Measurements from ENCODE around the gene BCAR1. TPM values are rescaled to one million over a fixed set of nuclear protein-coding genes. Genes with fewer than 3 reads are reported as not detected.
A peak's percentile ranks its signal among the peaks of the same experiment; 100 is the strongest.
"Not testable (repeated sequence)": the region's sequence is repeated elsewhere in the genome, so short reads cannot be mapped to it uniquely, and the experiment has no call there.

BCAR1 gene
- total RNA-seq, 5 donors from 2014 or later (not counting 1 experiment from before 2014, with no cell fraction given), result 0.49 to 1.6 (median 0.98) TPM

DNA sequence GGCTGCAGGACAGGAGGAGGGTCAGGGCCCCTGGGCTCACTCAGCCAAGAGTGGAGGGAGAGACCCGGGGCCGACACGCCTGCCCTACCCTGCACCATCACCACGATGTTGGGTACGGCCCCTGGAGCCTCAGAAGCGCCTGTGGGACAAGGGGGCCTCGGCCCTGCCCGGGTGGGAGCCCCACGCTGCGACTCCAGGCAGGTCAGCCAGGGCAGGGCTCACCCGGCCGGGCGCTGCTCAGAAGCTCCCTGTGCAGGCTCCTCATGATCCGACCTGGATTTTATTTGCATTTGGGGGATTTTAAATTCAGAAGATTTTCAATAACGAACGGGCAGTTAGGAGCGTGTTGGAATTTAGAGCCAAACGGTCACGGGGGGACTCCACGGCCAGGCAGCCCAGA is 46.5 kb downstream of the BCAR1 start:
- CTCF ChIA-PET, result interaction anchor here in 1 of 2 donors (0.7 kb wide), 1 partner anchor 200 kb away, joined by 3 read pairs; no protein-coding TSS in a partner anchor
- H3K27me3 ChIP-seq (replicated peaks in 1 of 2; ENCODE audit: control insufficient read depth in 2 of 2, extremely low read depth in 1 of 2, insufficient read depth in 2 of 2, low read length in 1 of 2); H3K9me3 ChIP-seq; H3K4me3 Mint-ChIP-seq; POLR2A ChIA-PET; ATAC-seq (replicated peaks in 1 of 4); H3K36me3 ChIP-seq (ENCODE audit: control insufficient read depth in 2 of 2, extremely low read depth in 1 of 2, insufficient read depth in 1 of 2, low read length in 1 of 2); H3K27me3 Mint-ChIP-seq; DNase-seq; H3K36me3 Mint-ChIP-seq; H3K27ac ChIP-seq (ENCODE audit: low read length); H3K27ac Mint-ChIP-seq; H3K4me3 ChIP-seq (ENCODE audit: control insufficient read depth in 1 of 2, extremely low read depth in 1 of 2, low read length in 1 of 2); H3K9me3 Mint-ChIP-seq: not testable (repeated sequence)
- H3K4me1 ChIP-seq (ENCODE audit: control insufficient read depth in 1 of 2, extremely low read depth in 1 of 2, insufficient read depth in 2 of 2, low read length in 2 of 2), result peaks cover 2 to 12% of the 10 kb centered on the region in 2 experiments
- H3K4me1 Mint-ChIP-seq, result peaks cover 15 to 20% (median 16%) of the 10 kb centered on the region in 3 donors
- no CpG with 5 or more reads among the region's 20 CpGs for WGBS (ENCODE audit: insufficient coverage)

DNA sequence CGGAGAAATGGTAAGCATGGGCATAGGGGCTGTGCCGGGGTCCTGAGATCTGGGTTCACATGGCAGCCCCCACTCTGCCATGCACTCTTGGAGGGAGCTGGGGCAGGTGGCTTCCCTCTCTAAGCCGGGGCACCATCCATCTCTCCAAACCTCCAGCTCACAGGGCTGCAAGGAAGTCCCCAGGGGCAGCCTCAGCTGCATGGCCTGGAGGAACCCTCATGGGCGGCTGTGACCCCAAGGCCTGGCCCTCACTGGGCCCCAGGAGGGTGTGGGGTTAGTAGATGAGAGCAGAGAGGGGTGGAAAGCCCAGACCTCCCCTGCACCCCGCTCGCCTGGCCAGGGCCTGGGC is 47.0 kb downstream of the BCAR1 start:
- DNase-seq (no peak), ATAC-seq (replicated peaks in 1 of 4) (no peak)
- Histone ChIP-seq H3K27me3 (replicated peaks in 1 of 2; ENCODE audit: control insufficient read depth in 2 of 2, extremely low read depth in 1 of 2, insufficient read depth in 2 of 2, low read length in 1 of 2) (peaks cover 0 to 3% of the 10 kb centered on the region in 2 experiments), H3K27ac (ENCODE audit: low read length) (no peak overlapping the region), H3K4me3 (ENCODE audit: control insufficient read depth in 1 of 2, extremely low read depth in 1 of 2, low read length in 1 of 2) (no peak overlapping the region), H3K36me3 (ENCODE audit: control insufficient read depth in 2 of 2, extremely low read depth in 1 of 2, insufficient read depth in 1 of 2, low read length in 1 of 2) (no peaks in the 10 kb centered on the region), H3K9me3 (no peaks in the 10 kb centered on the region), H3K4me1 (ENCODE audit: control insufficient read depth in 1 of 2, extremely low read depth in 1 of 2, insufficient read depth in 2 of 2, low read length in 2 of 2) (peaks cover 2 to 15% of the 10 kb centered on the region in 2 experiments)
- WGBS (ENCODE audit: insufficient coverage), result no CpG with 5 or more reads among the region's 6 CpGs
- H3K36me3 Mint-ChIP-seq, result no peaks in the 10 kb centered on the region
- no peaks in the 10 kb centered on the region for H3K9me3 Mint-ChIP-seq
- H3K4me1 Mint-ChIP-seq, result peaks cover 17 to 20% (median 17%) of the 10 kb centered on the region in 3 donors
- CTCF ChIA-PET, result interaction anchor here in 1 of 2 donors (0.7 kb wide), 1 partner anchor 200 kb away, joined by 3 read pairs; no protein-coding TSS in a partner anchor
- H3K27me3 Mint-ChIP-seq, result no peaks in the 10 kb centered on the region
- POLR2A ChIA-PET, result no interaction called here
- no peak overlapping the region for H3K27ac Mint-ChIP-seq
- no peak overlapping the region for H3K4me3 Mint-ChIP-seq

DNA sequence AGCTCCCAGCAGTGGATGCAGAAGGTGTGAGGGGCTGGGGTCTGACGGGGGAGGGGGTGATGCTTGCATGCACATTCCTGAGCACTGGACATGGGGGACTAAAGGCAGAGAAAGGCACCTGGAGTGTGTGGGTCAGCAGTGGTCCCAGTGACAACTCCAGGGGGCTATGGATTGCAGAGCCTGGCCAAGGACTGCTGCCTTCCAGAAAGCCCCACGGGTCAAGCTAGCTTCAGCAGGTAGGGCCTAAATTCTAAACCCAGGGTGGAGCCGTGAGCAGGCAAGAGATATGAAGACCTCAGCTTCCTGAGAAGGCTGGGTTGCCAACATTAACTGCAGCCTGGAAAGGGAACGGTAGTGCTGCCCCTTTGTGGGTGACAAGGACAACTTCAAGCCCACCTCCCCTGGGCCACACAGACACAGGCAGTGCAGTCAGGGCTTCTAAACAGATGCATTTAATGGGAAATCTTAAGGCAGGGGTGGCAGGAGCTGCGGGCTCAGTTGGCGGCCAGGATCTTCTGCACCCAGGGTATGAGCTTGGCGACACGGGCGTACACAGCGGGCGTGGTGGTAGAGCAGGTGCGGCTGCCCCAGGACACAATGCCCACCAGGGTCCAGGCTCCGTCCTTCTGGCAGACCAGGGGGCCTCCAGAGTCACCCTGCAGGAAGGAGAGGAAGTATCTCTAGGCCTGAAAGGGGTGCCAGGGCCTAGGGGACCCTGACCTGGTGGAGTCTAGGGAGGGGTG is 47.6 kb downstream of the BCAR1 start:
- no peak overlapping the region for H3K27ac ChIP-seq (ENCODE audit: low read length)
- ChIA-PET POLR2A (interaction anchor here in 1 of 2 donors (0.5 kb wide), 1 partner anchor 178 kb away, joined by 4 read pairs; no protein-coding TSS in a partner anchor), CTCF (interaction anchor here (0.6 to 0.7 kb wide), 2 partner anchors 16 to 201 kb away, joined by 3 read pairs; no protein-coding TSS in a partner anchor)
- no peaks in the 10 kb centered on the region for H3K36me3 Mint-ChIP-seq
- no peaks in the 10 kb centered on the region for H3K9me3 ChIP-seq
- no peak overlapping the region for H3K4me3 ChIP-seq (ENCODE audit: control insufficient read depth in 1 of 2, extremely low read depth in 1 of 2, low read length in 1 of 2)
- peaks cover 0 to 7% of the 10 kb centered on the region in 2 experiments for H3K27me3 ChIP-seq (replicated peaks in 1 of 2; ENCODE audit: control insufficient read depth in 2 of 2, extremely low read depth in 1 of 2, insufficient read depth in 2 of 2, low read length in 1 of 2)
- H3K9me3 Mint-ChIP-seq, result no peaks in the 10 kb centered on the region
- ATAC-seq (replicated peaks in 1 of 4), result no peak
- no peaks in the 10 kb centered on the region for H3K36me3 ChIP-seq (ENCODE audit: control insufficient read depth in 2 of 2, extremely low read depth in 1 of 2, insufficient read depth in 1 of 2, low read length in 1 of 2)
- H3K27ac Mint-ChIP-seq, result no peak overlapping the region
- no peak overlapping the region for H3K4me3 Mint-ChIP-seq
- 87% methylated on average over 12 of the region's 13 CpGs for WGBS (ENCODE audit: insufficient coverage)
- H3K4me1 Mint-ChIP-seq, result peaks cover 18 to 20% (median 18%) of the 10 kb centered on the region in 3 donors
- no peaks in the 10 kb centered on the region for H3K27me3 Mint-ChIP-seq
- H3K4me1 ChIP-seq (ENCODE audit: control insufficient read depth in 1 of 2, extremely low read depth in 1 of 2, insufficient read depth in 2 of 2, low read length in 2 of 2), result peaks cover 2 to 17% of the 10 kb centered on the region in 2 experiments
- DNase-seq, result no peak

DNA sequence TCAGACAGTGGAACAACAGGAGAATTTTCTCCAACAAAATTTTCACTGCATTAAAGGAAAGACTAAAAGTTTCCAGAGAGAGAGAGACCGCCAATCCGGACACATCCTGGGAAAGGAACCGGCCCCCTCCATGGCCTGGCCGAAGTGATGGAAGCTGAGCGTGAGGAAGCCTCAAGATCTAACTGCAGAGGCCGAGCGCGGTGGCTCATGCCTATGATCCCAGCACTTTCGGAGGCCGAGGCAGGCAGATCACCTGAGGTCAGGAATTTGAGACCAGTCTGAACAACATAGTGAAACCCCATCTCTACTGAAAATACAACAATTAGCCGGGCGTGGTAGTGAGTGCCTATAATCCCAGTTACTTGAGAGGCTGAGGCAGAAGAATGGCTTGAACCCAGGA is 48.3 kb downstream of the BCAR1 start:
- Mint-ChIP-seq H3K27me3 (peaks cover 4 to 5% of the 10 kb centered on the region in 2 donors), H3K27ac (no peak overlapping the region), H3K4me3 (no peak overlapping the region), H3K4me1 (peaks cover 18 to 20% (median 18%) of the 10 kb centered on the region in 3 donors), H3K9me3 (no peaks in the 10 kb centered on the region), H3K36me3 (no peaks in the 10 kb centered on the region)
- no peak for ATAC-seq (replicated peaks in 1 of 4)
- Histone ChIP-seq H3K27ac (ENCODE audit: low read length) (no peak overlapping the region), H3K27me3 (replicated peaks in 1 of 2; ENCODE audit: control insufficient read depth in 2 of 2, extremely low read depth in 1 of 2, insufficient read depth in 2 of 2, low read length in 1 of 2) (peaks cover 0 to 9% of the 10 kb centered on the region in 2 experiments), H3K36me3 (ENCODE audit: control insufficient read depth in 2 of 2, extremely low read depth in 1 of 2, insufficient read depth in 1 of 2, low read length in 1 of 2) (no peaks in the 10 kb centered on the region), H3K4me3 (ENCODE audit: control insufficient read depth in 1 of 2, extremely low read depth in 1 of 2, low read length in 1 of 2) (no peak overlapping the region), H3K9me3 (no peaks in the 10 kb centered on the region), H3K4me1 (ENCODE audit: control insufficient read depth in 1 of 2, extremely low read depth in 1 of 2, insufficient read depth in 2 of 2, low read length in 2 of 2) (peaks cover 2 to 17% of the 10 kb centered on the region in 2 experiments)
- CTCF ChIA-PET, result no interaction called here
- WGBS (ENCODE audit: insufficient coverage), result 88% methylated on average over 4 of the region's 12 CpGs
- POLR2A ChIA-PET, result interaction anchor here in 1 of 2 donors (0.5 kb wide), 1 partner anchor 179 kb away, joined by 4 read pairs; no protein-coding TSS in a partner anchor
- DNase-seq, result no peak

DNA sequence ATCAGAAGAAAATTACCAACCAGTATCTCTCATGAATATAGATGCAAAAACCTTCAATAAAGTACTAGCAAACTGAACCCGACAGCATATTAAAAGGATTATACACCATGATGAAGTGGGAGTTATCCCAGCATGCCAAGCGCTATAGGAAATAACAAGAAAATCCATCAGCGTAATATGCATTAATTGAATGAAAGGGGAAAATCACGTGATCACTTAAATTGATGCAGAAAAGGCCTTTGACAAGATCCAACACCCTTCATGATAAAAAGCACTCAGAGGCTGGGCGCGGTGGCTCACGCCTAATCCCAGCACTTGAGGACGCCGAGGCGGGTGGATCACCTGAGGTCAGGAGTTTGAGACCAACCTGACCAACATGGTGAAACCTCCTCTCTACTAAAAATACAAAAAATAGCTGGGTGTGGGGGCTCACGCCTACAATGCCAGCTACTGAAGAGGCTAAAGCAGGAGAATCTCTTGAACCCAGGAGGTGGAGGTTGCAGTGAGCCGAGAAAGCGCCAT is 49.3 kb downstream of the BCAR1 start:
- Histone ChIP-seq H3K4me3 (ENCODE audit: control insufficient read depth in 1 of 2, extremely low read depth in 1 of 2, low read length in 1 of 2) (no peak overlapping the region), H3K27ac (ENCODE audit: low read length) (no peak overlapping the region), H3K4me1 (ENCODE audit: control insufficient read depth in 1 of 2, extremely low read depth in 1 of 2, insufficient read depth in 2 of 2, low read length in 2 of 2) (peaks cover 2 to 17% of the 10 kb centered on the region in 2 experiments), H3K9me3 (no peaks in the 10 kb centered on the region), H3K36me3 (ENCODE audit: control insufficient read depth in 2 of 2, extremely low read depth in 1 of 2, insufficient read depth in 1 of 2, low read length in 1 of 2) (no peaks in the 10 kb centered on the region), H3K27me3 (replicated peaks in 1 of 2; ENCODE audit: control insufficient read depth in 2 of 2, extremely low read depth in 1 of 2, insufficient read depth in 2 of 2, low read length in 1 of 2) (peaks cover 0 to 18% of the 10 kb centered on the region in 2 experiments)
- H3K9me3 Mint-ChIP-seq, result no peaks in the 10 kb centered on the region
- 93% methylated on average over 5 of the region's 13 CpGs for WGBS (ENCODE audit: insufficient coverage)
- DNase-seq, result no peak
- H3K27ac Mint-ChIP-seq, result peak overlapping the region; percentile 88 to 90
- H3K4me3 Mint-ChIP-seq, result no peak overlapping the region
- CTCF ChIA-PET, result interaction anchor here (0.5 to 0.7 kb wide), 9 partner anchors 31 to 1967 kb away, joined by 3 to 6 read pairs (median 3); no protein-coding TSS in a partner anchor
- H3K27me3 Mint-ChIP-seq, result peaks cover 10 to 13% of the 10 kb centered on the region in 2 donors
- no peak for ATAC-seq (replicated peaks in 1 of 4)
- peaks cover 18 to 20% (median 18%) of the 10 kb centered on the region in 3 donors for H3K4me1 Mint-ChIP-seq
- POLR2A ChIA-PET, result interaction anchor here (0.6 to 0.7 kb wide), 4 partner anchors 19 to 572 kb away, joined by 3 to 5 read pairs (median 4); no protein-coding TSS in a partner anchor
- no peaks in the 10 kb centered on the region for H3K36me3 Mint-ChIP-seq

DNA sequence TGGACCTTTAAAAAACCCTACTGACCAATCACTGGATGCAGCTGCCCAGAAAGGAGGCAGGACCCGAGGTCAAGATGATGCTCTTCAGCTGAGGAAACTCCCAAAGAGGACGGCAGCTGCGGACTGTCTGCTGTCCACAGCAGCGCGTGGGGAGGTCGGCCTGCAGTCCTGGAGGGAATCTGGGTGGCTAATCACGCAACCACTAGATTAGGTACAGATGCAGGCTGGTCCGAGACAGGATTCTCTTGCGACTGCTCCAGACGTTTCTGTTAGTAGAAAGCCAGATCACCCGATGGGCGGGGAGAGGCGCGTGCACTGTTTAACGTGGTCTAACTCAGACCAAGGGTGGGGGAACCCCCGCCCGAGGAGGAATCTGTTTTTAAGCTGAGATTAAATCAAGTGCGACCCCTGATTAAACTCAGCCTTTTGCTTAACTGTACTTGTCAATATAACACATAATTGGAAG is 53.3 kb downstream of the BCAR1 start:
- WGBS (ENCODE audit: insufficient coverage), result 51% methylated on average over 12 of the region's 18 CpGs
- H3K9me3 Mint-ChIP-seq, result no peaks in the 10 kb centered on the region
- no peak overlapping the region for H3K4me3 ChIP-seq (ENCODE audit: control insufficient read depth in 1 of 2, extremely low read depth in 1 of 2, low read length in 1 of 2)
- ChIA-PET POLR2A (no interaction called here), CTCF (interaction anchor here (0.6 to 2.9 kb wide), 12 partner anchors 25 to 267 kb away, joined by 3 to 61 read pairs (median 9); partner anchors contain the start of genes CFDP1 (in 1 of the 2) and TMEM170A (in 1 of the 2))
- no peaks in the 10 kb centered on the region for H3K36me3 Mint-ChIP-seq
- H3K27ac ChIP-seq (ENCODE audit: low read length), result no peak overlapping the region
- no peaks in the 10 kb centered on the region for H3K36me3 ChIP-seq (ENCODE audit: control insufficient read depth in 2 of 2, extremely low read depth in 1 of 2, insufficient read depth in 1 of 2, low read length in 1 of 2)
- H3K4me3 Mint-ChIP-seq, result no peak overlapping the region
- peaks cover 18 to 20% (median 18%) of the 10 kb centered on the region in 3 donors for H3K4me1 Mint-ChIP-seq
- H3K9me3 ChIP-seq, result no peaks in the 10 kb centered on the region
- H3K27me3 Mint-ChIP-seq, result peaks cover 10 to 18% of the 10 kb centered on the region in 2 donors
- H3K27me3 ChIP-seq (replicated peaks in 1 of 2; ENCODE audit: control insufficient read depth in 2 of 2, extremely low read depth in 1 of 2, insufficient read depth in 2 of 2, low read length in 1 of 2), result peaks cover 0 to 32% of the 10 kb centered on the region in 2 experiments
- H3K27ac Mint-ChIP-seq, result no peak overlapping the region
- DNase-seq (no peak), ATAC-seq (replicated peaks in 1 of 4) (no peak)
- H3K4me1 ChIP-seq (ENCODE audit: control insufficient read depth in 1 of 2, extremely low read depth in 1 of 2, insufficient read depth in 2 of 2, low read length in 2 of 2), result peaks cover 2 to 17% of the 10 kb centered on the region in 2 experiments
